ENCODE results near the gene SCD5. TPM values are rescaled to one million over a fixed set of nuclear protein-coding genes. Genes with fewer than 3 reads are reported as not detected.

Gene SCD5
- polyA plus RNA-seq, 1 donor from 2014 or later, result 212 TPM

- H3K9ac ChIP-seq (ENCODE audit: low read length), result no peak overlapping the region
- H3K9me3 ChIP-seq (ENCODE audit: low read length), result no peaks in the 10 kb centered on the region
- no peaks in the 10 kb centered on the region for H3K27me3 ChIP-seq (ENCODE audit: insufficient read depth, low read depth, low read length)
- no peaks in the 10 kb centered on the region for H3K79me2 ChIP-seq (replicated peaks; ENCODE audit: insufficient read depth, low read length)
- no peaks in the 10 kb centered on the region for H3K36me3 ChIP-seq (ENCODE audit: insufficient read depth, low read length)
- no peak overlapping the region for H3K4me3 ChIP-seq (ENCODE audit: low read length)
- H3K9me2 ChIP-seq (ENCODE audit: insufficient read depth, low read length), result no peaks in the 10 kb centered on the region
- no peak overlapping the region for H3K27ac ChIP-seq (ENCODE audit: low read length)
- no peak for TF ChIP-seq EP300 (conservative IDR thresholded peaks at IDR 0.05; ENCODE audit: poor library complexity, severe bottlenecking)
- no peak for TF ChIP-seq CTCF (IDR thresholded peaks at IDR 0.05; ENCODE audit: poor library complexity, severe bottlenecking)
- no peak for TF ChIP-seq POLR2AphosphoS5 (IDR thresholded peaks at IDR 0.05)
- no peak for TF ChIP-seq MXI1 (conservative IDR thresholded peaks at IDR 0.05; ENCODE audit: poor library complexity, severe bottlenecking)
- TF ChIP-seq SMC3 (conservative IDR thresholded peaks at IDR 0.05; ENCODE audit: poor library complexity), result no peak
- no peak for TF ChIP-seq TAF1 (IDR thresholded peaks at IDR 0.05; ENCODE audit: low read depth)
- TF ChIP-seq RAD21 (conservative IDR thresholded peaks at IDR 0.05), result no peak
- no peak for TF ChIP-seq EZH2 (IDR thresholded peaks at IDR 0.05; ENCODE audit: borderline replicate concordance, insufficient read depth, low read length, poor library complexity, severe bottlenecking)
- TF ChIP-seq REST (IDR thresholded peaks at IDR 0.05; ENCODE audit: borderline replicate concordance), result no peak
- H3F3A ChIP-seq (ENCODE audit: insufficient read depth, low read length, poor library complexity, severe bottlenecking), result no peaks in the 10 kb centered on the region
- no peak overlapping the region for H3K4me2 ChIP-seq (ENCODE audit: low read length)
- H4K20me1 ChIP-seq (ENCODE audit: insufficient read depth), result no peaks in the 10 kb centered on the region
- no peak overlapping the region for H2AFZ ChIP-seq (ENCODE audit: low read depth, low read length)
Observed at GRCh38 chr4:82710197-82710929, 88.2 kb downstream of the SCD5 start.

GRCh38 chr4:82708982-82709381 lies 89.6 kb downstream of the SCD5 start:
- TF ChIP-seq SMC3 (conservative IDR thresholded peaks at IDR 0.05; ENCODE audit: poor library complexity) (no peak), EZH2 (IDR thresholded peaks at IDR 0.05; ENCODE audit: borderline replicate concordance, insufficient read depth, low read length, poor library complexity, severe bottlenecking) (no peak), POLR2AphosphoS5 (IDR thresholded peaks at IDR 0.05) (no peak), RAD21 (conservative IDR thresholded peaks at IDR 0.05) (no peak), CTCF (IDR thresholded peaks at IDR 0.05; ENCODE audit: poor library complexity, severe bottlenecking) (no peak), MXI1 (conservative IDR thresholded peaks at IDR 0.05; ENCODE audit: poor library complexity, severe bottlenecking) (no peak), TAF1 (IDR thresholded peaks at IDR 0.05; ENCODE audit: low read depth) (no peak), EP300 (conservative IDR thresholded peaks at IDR 0.05; ENCODE audit: poor library complexity, severe bottlenecking) (no peak), REST (IDR thresholded peaks at IDR 0.05; ENCODE audit: borderline replicate concordance) (no peak)
- Histone ChIP-seq H3K9me2 (ENCODE audit: insufficient read depth, low read length) (no peaks in the 10 kb centered on the region), H3K27me3 (ENCODE audit: insufficient read depth, low read depth, low read length) (no peaks in the 10 kb centered on the region), H2AFZ (ENCODE audit: low read depth, low read length) (no peak overlapping the region), H3F3A (ENCODE audit: insufficient read depth, low read length, poor library complexity, severe bottlenecking) (no peaks in the 10 kb centered on the region), H3K4me3 (ENCODE audit: low read length) (no peak overlapping the region), H4K20me1 (ENCODE audit: insufficient read depth) (no peaks in the 10 kb centered on the region), H3K9ac (ENCODE audit: low read length) (no peak overlapping the region), H3K36me3 (ENCODE audit: insufficient read depth, low read length) (no peaks in the 10 kb centered on the region), H3K9me3 (ENCODE audit: low read length) (no peaks in the 10 kb centered on the region), H3K79me2 (replicated peaks; ENCODE audit: insufficient read depth, low read length) (no peaks in the 10 kb centered on the region), H3K27ac (ENCODE audit: low read length) (no peak overlapping the region), H3K4me2 (ENCODE audit: low read length) (no peak overlapping the region)

Measured in neural cell (in vitro differentiated cells).